Measurements from ENCODE around the gene AXL.

DNA sequence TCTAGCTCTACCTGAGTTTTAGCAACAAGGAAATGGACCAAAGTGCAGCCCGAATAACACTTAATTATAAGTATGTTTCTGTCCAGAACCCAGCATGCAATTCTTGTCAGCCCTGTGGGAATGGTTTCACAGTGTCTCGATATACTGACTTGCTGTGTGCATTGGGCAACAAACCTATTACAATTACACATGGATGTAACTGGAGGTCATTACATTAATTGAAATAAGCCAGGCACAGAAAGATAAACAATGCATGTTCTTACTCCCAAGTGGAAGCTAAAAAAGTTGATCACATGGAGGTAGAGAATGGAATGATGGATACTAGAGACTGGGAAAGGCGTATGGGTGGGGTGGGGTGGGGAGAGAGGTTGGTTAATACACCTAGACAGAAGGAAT is 31.1 kb upstream of the AXL start:
- TF ChIP-seq, protein P1, sequence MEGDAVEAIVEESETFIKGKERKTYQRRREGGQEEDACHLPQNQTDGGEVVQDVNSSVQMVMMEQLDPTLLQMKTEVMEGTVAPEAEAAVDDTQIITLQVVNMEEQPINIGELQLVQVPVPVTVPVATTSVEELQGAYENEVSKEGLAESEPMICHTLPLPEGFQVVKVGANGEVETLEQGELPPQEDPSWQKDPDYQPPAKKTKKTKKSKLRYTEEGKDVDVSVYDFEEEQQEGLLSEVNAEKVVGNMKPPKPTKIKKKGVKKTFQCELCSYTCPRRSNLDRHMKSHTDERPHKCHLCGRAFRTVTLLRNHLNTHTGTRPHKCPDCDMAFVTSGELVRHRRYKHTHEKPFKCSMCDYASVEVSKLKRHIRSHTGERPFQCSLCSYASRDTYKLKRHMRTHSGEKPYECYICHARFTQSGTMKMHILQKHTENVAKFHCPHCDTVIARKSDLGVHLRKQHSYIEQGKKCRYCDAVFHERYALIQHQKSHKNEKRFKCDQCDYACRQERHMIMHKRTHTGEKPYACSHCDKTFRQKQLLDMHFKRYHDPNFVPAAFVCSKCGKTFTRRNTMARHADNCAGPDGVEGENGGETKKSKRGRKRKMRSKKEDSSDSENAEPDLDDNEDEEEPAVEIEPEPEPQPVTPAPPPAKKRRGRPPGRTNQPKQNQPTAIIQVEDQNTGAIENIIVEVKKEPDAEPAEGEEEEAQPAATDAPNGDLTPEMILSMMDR (IDR thresholded peaks at IDR 0.05; ENCODE audit: low read depth, low read length, poor library complexity, severe bottlenecking), result no peak
- no peak for TF ChIP-seq EZH2phosphoT487 (IDR thresholded peaks at IDR 0.05; ENCODE audit: borderline replicate concordance, low read length)

Data from DOHH2 (cell line).